HG03175 (cell line): ENCODE results near the gene MLPH.
A peak's percentile ranks its signal among the peaks of the same experiment; 100 is the strongest.

ENCODE experiments used
- ATAC-seq: cut with Tn5 transposase; IDR thresholded peaks from one replicate; pipeline ENCODE4 v1.9.1; 2021; ENCODE audit warnings: mild to moderate bottlenecking, moderate library complexity; ENCODE audit not compliant: unreplicated experiment

Gene MLPH

DNA sequence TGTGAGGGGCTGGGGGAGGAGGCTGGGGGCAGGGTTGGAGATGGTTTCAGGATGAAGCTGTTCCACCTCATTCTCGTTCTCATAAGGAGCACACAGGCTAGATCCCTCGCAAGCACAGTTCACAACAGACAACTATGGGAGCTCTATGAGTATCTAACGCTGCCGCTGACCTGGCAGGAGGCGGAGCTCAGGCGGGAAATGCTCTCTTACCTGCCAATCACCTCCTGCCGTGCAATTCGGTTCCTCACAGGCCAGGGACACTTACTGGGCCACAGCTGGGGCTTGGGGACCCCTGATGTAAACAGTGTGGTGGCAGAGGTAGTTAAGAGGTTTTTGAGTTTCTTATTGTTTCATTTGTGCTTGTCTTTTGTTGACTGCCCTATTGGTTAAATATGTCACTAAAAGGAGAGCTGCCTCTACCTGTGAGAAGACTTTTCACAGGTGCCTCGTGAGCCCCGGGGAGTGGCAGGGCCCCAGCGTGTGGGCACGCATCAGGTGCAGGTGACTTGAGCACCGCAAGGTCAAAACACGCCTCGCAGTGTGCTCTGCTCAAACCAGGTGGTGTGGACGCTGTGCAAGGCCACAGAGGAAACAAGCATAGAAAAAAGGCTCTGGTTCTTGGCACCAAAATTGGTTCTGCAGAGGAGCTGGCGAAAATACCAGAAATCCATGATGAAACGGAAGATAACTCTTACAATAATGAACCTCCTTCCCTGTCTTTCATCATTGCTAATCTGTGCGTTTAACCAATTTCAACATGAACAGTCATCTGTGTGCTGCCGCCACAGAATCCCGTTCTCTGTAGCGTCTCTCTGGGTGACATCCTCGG is 10.2 kb downstream of the MLPH start:
- no peak for ATAC-seq

DNA sequence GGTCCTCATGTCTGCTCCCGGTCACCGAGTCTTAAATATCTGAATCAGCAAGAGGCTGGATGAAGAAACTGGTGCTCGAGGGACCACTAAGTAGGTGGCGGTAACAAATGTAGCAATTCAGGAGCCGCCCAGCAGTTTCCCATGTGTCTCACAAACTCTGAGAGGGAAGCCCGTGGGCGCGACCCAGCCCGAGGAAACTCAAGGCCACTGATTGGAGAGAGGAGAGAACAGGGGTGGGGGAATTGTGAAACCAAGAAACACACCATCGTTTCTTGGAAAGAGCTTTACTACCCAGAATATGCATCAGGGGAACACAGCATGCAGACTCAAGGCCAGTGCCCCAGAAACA is 10.8 kb downstream of the MLPH start:
- ATAC-seq = no peak

- no peak for ATAC-seq
Measured at GRCh38 chr2:237498341-237498740, 11.3 kb downstream of the MLPH start.

GRCh38 chr2:237500681-237501424 is 13.8 kb downstream of the MLPH start:
- ATAC-seq = no peak

GRCh38 chr2:237501892-237502513 is 15.0 kb downstream of the MLPH start:
- ATAC-seq = no peak

- ATAC-seq = no peak
Measured at GRCh38 chr2:237503201-237503600, 16.1 kb downstream of the MLPH start.

DNA sequence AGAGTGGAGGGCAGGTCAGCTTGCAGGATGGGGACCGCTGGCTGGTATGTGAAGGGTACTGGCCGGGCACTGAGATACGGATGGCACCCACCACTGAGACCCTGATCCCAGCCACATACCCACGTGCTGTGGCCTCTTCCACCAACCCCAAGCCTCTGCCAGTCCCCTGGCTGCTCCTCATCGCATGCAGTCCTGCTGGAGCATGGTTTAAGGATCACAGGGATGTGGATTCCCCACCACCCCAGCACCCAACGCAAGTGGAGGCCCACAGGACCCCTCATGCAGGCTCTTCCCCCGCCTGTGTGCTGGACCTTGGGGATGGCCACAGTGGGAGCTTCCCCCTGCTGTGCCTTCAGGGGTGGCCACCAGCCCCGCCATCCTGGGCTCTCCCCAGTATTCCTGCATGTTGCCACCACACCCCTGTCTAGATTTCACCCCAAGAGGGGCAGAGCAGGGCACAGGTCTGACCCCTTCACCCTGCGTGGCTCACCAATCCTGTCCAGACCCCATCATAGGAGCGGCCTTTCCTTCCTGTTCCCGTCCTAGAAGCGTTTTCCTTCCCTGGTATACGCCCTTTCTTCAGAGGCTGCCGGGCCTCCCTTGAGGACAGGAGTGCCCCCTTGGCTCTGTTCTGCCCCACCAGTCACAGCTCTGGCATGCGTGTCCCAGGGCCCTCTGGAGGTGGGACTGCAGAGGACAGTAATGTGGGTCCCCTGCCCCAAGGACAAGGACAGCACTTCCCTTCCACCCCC is 18.3 kb downstream of the MLPH start:
- no peak for ATAC-seq

- no peak for ATAC-seq
Measured at GRCh38 chr2:237507512-237507911, 20.5 kb downstream of the MLPH start.

DNA sequence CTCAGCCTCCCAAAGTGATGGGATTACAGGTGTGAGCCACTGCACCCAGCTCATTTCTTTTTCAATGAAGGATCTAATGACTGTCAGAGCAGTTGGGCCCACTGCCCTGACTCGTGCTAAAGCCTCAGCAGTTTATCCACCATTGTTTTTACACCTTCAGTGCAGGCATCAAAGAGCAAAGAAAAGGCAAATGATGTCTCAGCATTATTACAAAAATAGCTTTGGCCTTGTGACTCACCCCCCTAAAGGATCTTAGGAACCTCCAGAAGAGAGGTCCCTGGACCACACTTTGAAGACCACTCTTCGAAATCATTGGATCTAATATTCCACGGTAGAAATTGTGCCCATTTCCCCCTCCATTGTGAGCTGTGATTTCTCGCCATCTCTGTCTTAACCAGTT is 21.3 kb downstream of the MLPH start:
- ATAC-seq = no peak

GRCh38 chr2:237509151-237509550 is 22.1 kb downstream of the MLPH start:
- ATAC-seq = no peak

DNA sequence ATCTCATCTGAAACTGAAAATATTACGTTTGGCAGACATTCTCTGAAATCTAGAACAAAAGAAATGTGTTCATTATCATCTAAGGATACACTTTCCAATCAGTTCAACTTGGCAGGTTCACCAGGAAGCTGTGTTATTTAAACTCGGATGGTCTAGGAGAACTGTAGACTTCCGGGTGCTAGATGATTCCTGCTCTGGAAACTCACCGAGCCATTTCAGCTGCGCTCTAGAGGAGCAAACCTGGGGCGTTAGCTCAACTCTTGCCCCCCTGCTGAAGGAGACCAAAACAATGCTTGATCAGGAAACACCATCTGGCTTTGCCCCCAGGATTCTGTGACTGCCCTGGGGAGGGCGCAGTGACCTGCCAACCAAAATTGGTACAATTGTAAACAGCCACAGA is 22.9 kb downstream of the MLPH start:
- ATAC-seq = no peak

DNA sequence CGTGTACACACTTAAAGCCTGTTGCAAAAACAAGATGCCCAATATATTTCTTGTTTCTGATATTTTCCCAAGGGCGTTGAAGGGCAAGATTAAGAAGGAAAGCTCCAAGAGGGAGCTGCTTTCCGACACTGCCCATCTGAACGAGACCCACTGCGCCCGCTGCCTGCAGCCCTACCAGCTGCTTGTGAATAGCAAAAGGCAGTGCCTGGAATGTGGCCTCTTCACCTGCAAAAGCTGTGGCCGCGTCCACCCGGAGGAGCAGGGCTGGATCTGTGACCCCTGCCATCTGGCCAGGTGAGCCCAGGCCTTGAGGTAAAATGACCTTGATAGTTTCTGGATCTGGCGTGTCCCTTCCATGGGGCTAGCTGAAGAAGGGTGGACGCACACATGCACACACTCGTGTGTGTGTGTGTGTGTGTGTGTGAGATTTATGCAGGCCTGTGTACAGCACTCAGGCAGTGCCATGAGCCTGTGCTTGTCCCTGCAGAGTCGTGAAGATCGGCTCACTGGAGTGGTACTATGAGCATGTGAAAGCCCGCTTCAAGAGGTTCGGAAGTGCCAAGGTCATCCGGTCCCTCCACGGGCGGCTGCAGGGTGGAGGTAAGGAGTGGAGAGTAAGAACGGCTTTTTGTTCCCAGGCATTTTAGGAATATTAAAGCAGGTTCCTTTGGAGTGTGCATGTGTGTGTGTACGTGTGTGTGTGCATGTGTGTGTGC is 23.6 kb downstream of the MLPH start:
- ATAC-seq = no peak

DNA sequence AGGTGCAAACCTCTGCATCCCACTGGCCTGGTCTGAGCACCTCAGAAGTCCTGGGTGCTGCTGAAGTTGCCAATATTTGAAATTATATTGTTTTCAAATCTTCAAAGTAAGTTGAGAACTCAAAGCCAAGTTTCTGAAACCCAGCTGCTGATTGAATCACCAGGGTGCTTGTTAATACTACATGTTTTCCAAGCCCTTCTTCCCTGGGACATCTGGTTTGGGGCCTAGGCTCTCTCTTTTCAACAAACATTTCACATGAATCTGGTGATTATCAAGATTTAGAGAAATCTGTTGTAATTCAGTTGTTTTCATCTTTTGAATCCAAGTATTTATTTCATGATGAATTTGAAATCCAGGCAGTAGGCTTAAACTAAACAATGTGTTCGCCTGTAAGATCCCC is 24.4 kb downstream of the MLPH start:
- no peak for ATAC-seq

DNA sequence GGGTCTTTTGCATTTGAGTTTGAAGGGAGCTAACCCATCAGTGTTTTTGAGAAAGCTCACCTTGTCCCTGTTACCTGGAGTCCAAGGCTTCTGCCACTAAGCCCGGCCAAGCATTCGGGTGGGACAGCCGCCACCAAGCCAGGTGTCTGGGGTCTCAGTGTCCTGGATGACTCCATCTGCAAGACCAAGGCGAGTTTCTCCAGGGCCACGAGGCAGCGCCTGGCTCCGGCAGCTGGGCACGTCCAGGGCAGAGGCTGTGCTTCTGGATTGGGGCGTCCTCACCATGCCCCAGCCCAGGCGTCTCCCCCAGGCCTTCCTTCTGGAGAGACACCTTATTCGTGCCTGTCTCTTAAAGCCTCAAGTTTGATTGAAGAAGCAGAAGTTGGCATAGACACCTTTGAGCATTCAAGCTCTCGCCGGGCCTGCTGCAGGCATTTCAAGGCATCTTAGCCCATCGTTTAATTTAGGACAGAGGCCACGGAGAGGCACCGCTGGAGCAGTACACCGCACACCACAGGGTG is 24.9 kb downstream of the MLPH start:
- no peak for ATAC-seq

- peak; percentile 69 for ATAC-seq
Measured at GRCh38 chr2:237512774-237513466, 25.9 kb downstream of the MLPH start.

DNA sequence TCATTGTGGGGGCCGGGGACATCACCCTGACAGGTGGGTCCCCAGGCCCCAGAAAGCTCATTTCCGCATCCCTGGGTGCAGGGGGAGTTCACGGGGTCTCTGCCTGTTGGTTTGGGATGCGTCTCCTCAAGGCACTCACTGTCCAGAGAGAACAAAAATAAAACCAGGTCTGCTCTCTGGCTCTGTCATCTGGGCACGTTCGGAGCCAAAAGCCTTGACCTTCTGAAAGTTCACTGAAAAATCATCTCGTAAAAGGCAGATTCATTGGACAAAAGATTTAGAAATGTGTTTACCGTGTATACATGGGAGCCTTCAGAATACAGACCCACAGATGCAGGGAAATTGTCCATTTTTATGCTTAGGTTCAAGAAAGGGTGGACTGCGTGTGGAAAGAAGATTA is 26.6 kb downstream of the MLPH start:
- ATAC-seq = no peak

GRCh38 chr2:237514474-237515130 is 27.6 kb downstream of the MLPH start:
- no peak for ATAC-seq

- no peak for ATAC-seq
Measured at GRCh38 chr2:237515166-237515565, 28.1 kb downstream of the MLPH start.

DNA sequence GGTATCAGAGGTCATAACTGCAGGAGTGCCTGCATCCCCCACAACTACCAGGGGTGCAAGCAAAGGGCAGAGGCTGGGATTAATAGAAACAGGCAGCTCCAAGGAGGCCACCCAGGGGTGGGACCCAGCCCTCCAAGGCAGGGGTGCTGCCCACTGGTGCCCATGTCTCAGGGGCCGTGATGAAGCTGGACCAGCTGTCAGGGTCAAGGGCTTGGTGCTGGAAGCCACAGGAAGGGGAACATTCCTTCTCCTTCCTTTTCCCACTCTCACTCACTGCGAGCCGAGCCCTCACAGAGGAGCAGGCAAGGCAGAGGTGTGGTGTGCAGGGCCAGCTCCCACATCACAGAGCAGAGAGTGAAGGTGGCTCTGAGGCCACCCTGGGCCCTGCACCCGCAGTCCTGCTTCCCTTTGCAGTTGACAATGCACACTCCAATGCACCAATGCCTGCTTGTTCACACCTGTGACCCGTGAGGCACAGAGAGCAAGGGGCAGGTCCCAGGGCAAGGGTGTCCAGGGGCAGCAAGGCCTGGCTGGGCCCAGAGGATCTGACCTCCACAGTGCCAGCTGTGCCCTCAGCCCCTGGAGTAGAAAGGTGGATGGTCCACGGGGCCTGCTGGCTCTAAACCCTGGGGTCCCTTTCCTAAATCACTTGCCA is 28.7 kb downstream of the MLPH start:
- no peak for ATAC-seq
